Tibial nerve (tissue), 4 donors: Measurements from ENCODE around the gene SLC25A21. TPM values are rescaled to one million over a fixed set of nuclear protein-coding genes. Genes with fewer than 3 reads are reported as not detected.

ENCODE experiments used
- DNase-seq, 2 donors: peaks; one replicate each; pipeline ENCODE4 v3.0.0-alpha.2; 2019; ENCODE audit warnings: low spot score in 2 of 2
- H3K27ac ChIP-seq, 4 donors: fragments of 200-600 bp; sonication (generic) in 3 of 4; one replicate each; pipeline ENCODE4 v1.5.1; 2017 to 2019; ENCODE audit warnings: mild to moderate bottlenecking in 1 of 4
- H3K27me3 ChIP-seq, 2 donors: fragments of 200-600 bp; sonication (generic) in 1 of 2; one replicate each; pipeline versions ENCODE4 v1.5.1 to v1.6.0; 2017 to 2019
- H3K36me3 ChIP-seq, 3 donors: fragments of 200-600 bp; sonication (generic); one replicate each; pipeline ENCODE4 v1.5.1; 2018 to 2019
- H3K4me1 ChIP-seq, 4 donors: fragments of 200-600 bp; sonication (generic) in 3 of 4; one replicate each; pipeline ENCODE4 v1.5.1; 2017 to 2019
- H3K4me3 ChIP-seq, 4 donors: fragments of 200-600 bp; sonication (generic) in 3 of 4; one replicate each; pipeline ENCODE4 v1.5.1; 2017 to 2019; ENCODE audit warnings: mild to moderate bottlenecking in 1 of 4, moderate library complexity in 1 of 4
- H3K9me3 ChIP-seq, 4 donors: fragments of 200-600 bp; sonication (generic) in 3 of 4; one replicate each; pipeline ENCODE4 v1.5.1; 2017 to 2019
- CTCF ChIP-seq, 5 experiments: fragments of 200-600 bp in 3 of 5; fragments of 450-650 bp in 2 of 5; sonication (generic) in 3 of 5; IDR thresholded peaks; one replicate each; pipeline ENCODE4 v1.5.1; 2016 to 2019; ENCODE audit warnings: antibody characterized with exemption in 5 of 5, mild to moderate bottlenecking in 3 of 5, moderate library complexity in 2 of 5
- EP300 ChIP-seq, 2 donors: sonication (generic); formaldehyde crosslinking; IDR thresholded peaks; one replicate each; pipeline ENCODE4 v1.6.1; 2017; ENCODE audit warnings: antibody characterized with exemption in 2 of 2, mild to moderate bottlenecking in 1 of 2
- POLR2A ChIP-seq, 2 donors: fragments of 450-650 bp; IDR thresholded peaks; one replicate each; pipeline ENCODE4 v1.6.1; 2017; ENCODE audit warnings: antibody characterized with exemption in 2 of 2, mild to moderate bottlenecking in 2 of 2, moderate library complexity in 2 of 2
- WGBS, 2 donors: methylation state at CpG; one replicate each; pipeline ENCODE4 v1.1.5; 2018; 5-methylcytosine and 5-hydroxymethylcytosine counted together
- total RNA-seq, 4 donors: library from RNA; depleted of rRNA; stranded (reverse); fragments of >200 nt; gene quantifications; one replicate each; pipeline ENCODE4 v1.1.0, GENCODE V29; 2016

Gene SLC25A21
- total RNA-seq, 4 donors from 2014 or later, result 0.30 to 0.98 (median 0.42) TPM; not detected in 1

- H3K36me3 ChIP-seq, result no peaks in the 10 kb centered on the region
- peaks cover 0 to 97% of the 10 kb centered on the region in 2 donors for H3K27me3 ChIP-seq
- TF ChIP-seq POLR2A (IDR thresholded peaks at IDR 0.05) (no peak), CTCF (IDR thresholded peaks at IDR 0.05) (no peak), EP300 (IDR thresholded peaks at IDR 0.05) (no peak)
- peak overlapping the region; percentile 22 to 54 (median 36) for H3K4me3 ChIP-seq
- H3K27ac ChIP-seq, result peak overlapping the region in 2 of 4 donors; percentile 0 to 58
- no peak for DNase-seq
- H3K4me1 ChIP-seq, result peaks cover 0 to 66% (median 32%) of the 10 kb centered on the region in 4 donors
- 3 to 4% methylated on average over 24 to 61 of the region's 71 CpGs for WGBS, 2 donors
- no peaks in the 10 kb centered on the region for H3K9me3 ChIP-seq
Measured at GRCh38 chr14:36662543-36663403, 509.6 kb downstream of the SLC25A21 start.

GRCh38 chr14:36662258-36662542, 510.2 kb downstream of the SLC25A21 start:
- H3K27ac ChIP-seq, result peak overlapping the region in 2 of 4 donors; percentile 0 to 58
- DNase-seq, result no peak
- H3K4me3 ChIP-seq, result peak overlapping the region; percentile 22 to 54 (median 36)
- H3K9me3 ChIP-seq, result no peaks in the 10 kb centered on the region
- peaks cover 0 to 97% of the 10 kb centered on the region in 2 donors for H3K27me3 ChIP-seq
- peaks cover 0 to 72% (median 35%) of the 10 kb centered on the region in 4 donors for H3K4me1 ChIP-seq
- TF ChIP-seq POLR2A (IDR thresholded peaks at IDR 0.05), result no peak
- TF ChIP-seq EP300 (IDR thresholded peaks at IDR 0.05), result no peak
- TF ChIP-seq CTCF (IDR thresholded peaks at IDR 0.05), result no peak
- 2 to 5% methylated on average over 11 of the region's 11 CpGs for WGBS, 2 donors
- no peaks in the 10 kb centered on the region for H3K36me3 ChIP-seq

GRCh38 chr14:36661506-36662257, 510.7 kb downstream of the SLC25A21 start, which contains the start of gene PAX9:
TSS of gene PAX9 (plus strand) at chr14:36661860. CDS start at chr14:36662090, 230 bp downstream.
- no peaks in the 10 kb centered on the region for H3K36me3 ChIP-seq
- peaks cover 0 to 97% of the 10 kb centered on the region in 2 donors for H3K27me3 ChIP-seq
- H3K27ac ChIP-seq, result peak within 1 kb of the TSS in 2 of 4 donors; percentile 0 to 58
- no peaks in the 10 kb centered on the region for H3K9me3 ChIP-seq
- peak in 1 of 2 donors; percentile 24 for TF ChIP-seq EP300 (IDR thresholded peaks at IDR 0.05)
- TF ChIP-seq POLR2A (IDR thresholded peaks at IDR 0.05), result no peak
- 1% methylated on average over 41 to 44 of the region's 44 CpGs for WGBS, 2 donors
- peak; percentile 83 to 89 for DNase-seq
- H3K4me1 ChIP-seq, result peaks cover 0 to 73% (median 35%) of the 10 kb centered on the region in 4 donors
- H3K4me3 ChIP-seq, result peak within 1 kb of the TSS; percentile 22 to 54 (median 36)

- Histone ChIP-seq H3K9me3 (no peaks in the 10 kb centered on the region), H3K4me1 (peaks cover 0 to 73% (median 35%) of the 10 kb centered on the region in 4 donors), H3K36me3 (no peaks in the 10 kb centered on the region), H3K27me3 (peaks cover 4 to 97% of the 10 kb centered on the region in 2 donors), H3K4me3 (peak overlapping the region; percentile 22 to 54 (median 36)), H3K27ac (no peak overlapping the region)
- TF ChIP-seq POLR2A (IDR thresholded peaks at IDR 0.05), result no peak
- no peak for TF ChIP-seq EP300 (IDR thresholded peaks at IDR 0.05)
- TF ChIP-seq CTCF (IDR thresholded peaks at IDR 0.05), result no peak
- no peak for DNase-seq
- 22 to 24% methylated on average over 28 to 35 of the region's 35 CpGs for WGBS, 2 donors
Measured at GRCh38 chr14:36660736-36661505, 511.5 kb downstream of the SLC25A21 start.
